Measurements from ENCODE around the gene KCNT2.

The KCNT2 gene

GRCh38 chr1:196260270-196260669 is 348.0 kb downstream of the KCNT2 start:
- no peak overlapping the region for H3K4me3 ChIP-seq (replicated peaks; ENCODE audit: low read depth, low read length)
- no peaks in the 10 kb centered on the region for H3K36me3 ChIP-seq (ENCODE audit: control insufficient read depth, insufficient read depth, low read length)
- DNase-seq (ENCODE audit: extremely low read depth, insufficient read length), result no peak
- no peaks in the 10 kb centered on the region for H3K27me3 ChIP-seq (replicated peaks; ENCODE audit: control insufficient read depth, insufficient read depth, low read length)
- TF ChIP-seq CTCF (IDR thresholded peaks at IDR 0.05; ENCODE audit: insufficient read depth, low read length, poor library complexity, severe bottlenecking), result no peak

GRCh38 chr1:196259316-196259715 is 348.9 kb downstream of the KCNT2 start:
- Histone ChIP-seq H3K36me3 (ENCODE audit: control insufficient read depth, insufficient read depth, low read length) (no peaks in the 10 kb centered on the region), H3K4me3 (replicated peaks; ENCODE audit: low read depth, low read length) (no peak overlapping the region), H3K27me3 (replicated peaks; ENCODE audit: control insufficient read depth, insufficient read depth, low read length) (no peaks in the 10 kb centered on the region)
- TF ChIP-seq CTCF (IDR thresholded peaks at IDR 0.05; ENCODE audit: insufficient read depth, low read length, poor library complexity, severe bottlenecking), result no peak
- no peak for DNase-seq (ENCODE audit: extremely low read depth, insufficient read length)

- no peaks in the 10 kb centered on the region for H3K27me3 ChIP-seq (replicated peaks; ENCODE audit: control insufficient read depth, insufficient read depth, low read length)
- H3K4me3 ChIP-seq (replicated peaks; ENCODE audit: low read depth, low read length), result no peak overlapping the region
- no peaks in the 10 kb centered on the region for H3K36me3 ChIP-seq (ENCODE audit: control insufficient read depth, insufficient read depth, low read length)
- no peak for DNase-seq (ENCODE audit: extremely low read depth, insufficient read length)
- no peak for TF ChIP-seq CTCF (IDR thresholded peaks at IDR 0.05; ENCODE audit: insufficient read depth, low read length, poor library complexity, severe bottlenecking)
These were observed 352.5 kb downstream of the KCNT2 start for GRCh38 chr1:196255762-196256161.

GRCh38 chr1:196229546-196229945 is 378.7 kb downstream of the KCNT2 start:
- DNase-seq (ENCODE audit: extremely low read depth, insufficient read length), result no peak
- no peaks in the 10 kb centered on the region for H3K27me3 ChIP-seq (replicated peaks; ENCODE audit: control insufficient read depth, insufficient read depth, low read length)
- no peak overlapping the region for H3K4me3 ChIP-seq (replicated peaks; ENCODE audit: low read depth, low read length)
- TF ChIP-seq CTCF (IDR thresholded peaks at IDR 0.05; ENCODE audit: insufficient read depth, low read length, poor library complexity, severe bottlenecking), result no peak
- no peaks in the 10 kb centered on the region for H3K36me3 ChIP-seq (ENCODE audit: control insufficient read depth, insufficient read depth, low read length)

- TF ChIP-seq CTCF (IDR thresholded peaks at IDR 0.05; ENCODE audit: insufficient read depth, low read length, poor library complexity, severe bottlenecking), result no peak
- Histone ChIP-seq H3K4me3 (replicated peaks; ENCODE audit: low read depth, low read length) (no peak overlapping the region), H3K36me3 (ENCODE audit: control insufficient read depth, insufficient read depth, low read length) (no peaks in the 10 kb centered on the region), H3K27me3 (replicated peaks; ENCODE audit: control insufficient read depth, insufficient read depth, low read length) (no peaks in the 10 kb centered on the region)
- DNase-seq (ENCODE audit: extremely low read depth, insufficient read length), result no peak
These were observed 393.4 kb downstream of the KCNT2 start for GRCh38 chr1:196214866-196215265.

- Histone ChIP-seq H3K4me3 (replicated peaks; ENCODE audit: low read depth, low read length) (no peak overlapping the region), H3K36me3 (ENCODE audit: control insufficient read depth, insufficient read depth, low read length) (no peaks in the 10 kb centered on the region), H3K27me3 (replicated peaks; ENCODE audit: control insufficient read depth, insufficient read depth, low read length) (no peaks in the 10 kb centered on the region)
- DNase-seq (ENCODE audit: extremely low read depth, insufficient read length), result no peak
- no peak for TF ChIP-seq CTCF (IDR thresholded peaks at IDR 0.05; ENCODE audit: insufficient read depth, low read length, poor library complexity, severe bottlenecking)
These were observed 398.3 kb downstream of the KCNT2 start for GRCh38 chr1:196209983-196210382.

All from GM06990 (cell line).